Measurements from ENCODE around the gene WDR62. TPM values are rescaled to one million over a fixed set of nuclear protein-coding genes. Genes with fewer than 3 reads are reported as not detected.
"Not testable (repeated sequence)": the region's sequence is repeated elsewhere in the genome, so short reads cannot be mapped to it uniquely, and the experiment has no call there.

WDR62 gene
- total RNA-seq, 4 donors from 2014 or later: 2.4 to 5.8 TPM; not detected in 2

DNA sequence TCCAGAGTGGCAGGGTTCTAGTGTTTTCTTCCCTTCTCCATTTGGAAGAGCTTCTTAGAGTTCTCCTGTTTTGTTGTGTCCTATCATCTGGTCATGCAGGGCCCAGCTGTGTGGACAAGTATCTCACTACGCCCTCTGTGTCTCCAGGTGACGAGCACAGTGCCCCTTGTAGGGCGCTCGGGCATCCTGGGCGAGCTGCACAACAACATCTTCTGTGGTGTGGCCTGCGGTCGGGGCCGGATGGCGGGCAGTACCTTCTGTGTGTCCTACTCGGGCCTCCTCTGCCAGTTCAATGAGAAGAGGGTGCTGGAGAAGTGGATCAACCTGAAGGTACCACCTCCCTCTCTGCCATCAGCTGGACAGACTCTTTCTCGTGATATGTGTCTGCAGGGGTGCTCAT lies 13.0 kb downstream of the WDR62 start:
- H3K9me3 ChIP-seq: no peaks in the 10 kb centered on the region
- TF ChIP-seq, protein P1, sequence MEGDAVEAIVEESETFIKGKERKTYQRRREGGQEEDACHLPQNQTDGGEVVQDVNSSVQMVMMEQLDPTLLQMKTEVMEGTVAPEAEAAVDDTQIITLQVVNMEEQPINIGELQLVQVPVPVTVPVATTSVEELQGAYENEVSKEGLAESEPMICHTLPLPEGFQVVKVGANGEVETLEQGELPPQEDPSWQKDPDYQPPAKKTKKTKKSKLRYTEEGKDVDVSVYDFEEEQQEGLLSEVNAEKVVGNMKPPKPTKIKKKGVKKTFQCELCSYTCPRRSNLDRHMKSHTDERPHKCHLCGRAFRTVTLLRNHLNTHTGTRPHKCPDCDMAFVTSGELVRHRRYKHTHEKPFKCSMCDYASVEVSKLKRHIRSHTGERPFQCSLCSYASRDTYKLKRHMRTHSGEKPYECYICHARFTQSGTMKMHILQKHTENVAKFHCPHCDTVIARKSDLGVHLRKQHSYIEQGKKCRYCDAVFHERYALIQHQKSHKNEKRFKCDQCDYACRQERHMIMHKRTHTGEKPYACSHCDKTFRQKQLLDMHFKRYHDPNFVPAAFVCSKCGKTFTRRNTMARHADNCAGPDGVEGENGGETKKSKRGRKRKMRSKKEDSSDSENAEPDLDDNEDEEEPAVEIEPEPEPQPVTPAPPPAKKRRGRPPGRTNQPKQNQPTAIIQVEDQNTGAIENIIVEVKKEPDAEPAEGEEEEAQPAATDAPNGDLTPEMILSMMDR (IDR thresholded peaks at IDR 0.05): no peak
- no peak for TF ChIP-seq POLR2A (IDR thresholded peaks at IDR 0.05)
- intact Hi-C loops (cut with DNase I; ENCODE audit: low total_unique reads): no loop called here
- H3K4me1 ChIP-seq: no peaks in the 10 kb centered on the region
- no peak for DNase-seq
- H3K4me3 ChIP-seq: no peak overlapping the region
- H3K27me3 ChIP-seq: no peaks in the 10 kb centered on the region
- H3K27ac ChIP-seq: no peak overlapping the region
- no peaks in the 10 kb centered on the region for H3K36me3 ChIP-seq

DNA sequence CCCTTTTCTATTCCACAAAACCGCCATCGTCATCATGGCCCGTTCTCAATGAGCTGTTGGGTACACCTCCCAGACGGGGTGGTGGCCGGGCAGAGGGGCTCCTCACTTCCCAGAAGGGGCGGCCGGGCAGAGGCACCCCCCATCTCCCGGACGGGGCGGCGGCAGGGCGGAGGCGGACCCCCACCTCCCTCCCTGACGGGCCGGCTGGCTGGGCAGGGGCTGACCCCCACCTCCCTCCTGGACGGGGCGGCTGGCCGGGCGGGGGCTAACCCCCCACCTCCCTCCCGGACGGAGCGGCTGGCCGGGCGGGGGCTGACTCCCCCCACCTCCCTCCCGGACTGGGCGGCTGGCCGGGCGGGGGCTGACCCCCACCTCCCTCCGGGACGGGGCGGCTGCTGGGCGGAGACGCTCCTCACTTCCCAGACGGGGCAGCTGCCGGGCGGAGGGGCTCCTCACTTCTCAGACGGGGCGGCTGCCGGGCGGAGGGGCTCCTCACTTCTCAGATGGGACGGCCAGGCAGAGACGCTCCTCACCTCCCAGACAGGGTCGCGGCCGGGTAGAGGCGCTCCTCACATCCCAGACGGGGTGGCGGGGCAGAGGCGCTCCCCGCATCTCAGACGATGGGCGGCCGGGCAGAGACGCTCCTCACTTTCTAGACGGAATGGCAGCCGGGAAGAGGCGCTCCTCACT lies 14.3 kb downstream of the WDR62 start:
- H3K4me1 ChIP-seq; H3K9me3 ChIP-seq; intact Hi-C loops (cut with DNase I; ENCODE audit: low total_unique reads); H3K27ac ChIP-seq; H3K4me3 ChIP-seq; H3K36me3 ChIP-seq; H3K27me3 ChIP-seq; DNase-seq: not testable (repeated sequence)

GRCh38 chr19:36072081-36072480 lies 17.4 kb downstream of the WDR62 start:
- H3K27me3 ChIP-seq: no peaks in the 10 kb centered on the region
- DNase-seq: no peak
- no peak overlapping the region for H3K27ac ChIP-seq
- H3K36me3 ChIP-seq: no peaks in the 10 kb centered on the region
- no peak overlapping the region for H3K4me3 ChIP-seq
- intact Hi-C loops (cut with DNase I; ENCODE audit: low total_unique reads): no loop called here
- no peaks in the 10 kb centered on the region for H3K4me1 ChIP-seq
- TF ChIP-seq, protein P1 (IDR thresholded peaks at IDR 0.05): no peak
- no peak for TF ChIP-seq POLR2A (IDR thresholded peaks at IDR 0.05)
- H3K9me3 ChIP-seq: no peaks in the 10 kb centered on the region

- intact Hi-C loops (cut with DNase I; ENCODE audit: low total_unique reads): no loop called here
- Histone ChIP-seq H3K36me3 (no peaks in the 10 kb centered on the region), H3K27me3 (no peaks in the 10 kb centered on the region), H3K4me3 (no peak overlapping the region), H3K4me1 (no peaks in the 10 kb centered on the region), H3K27ac (no peak overlapping the region), H3K9me3 (no peaks in the 10 kb centered on the region)
- TF ChIP-seq POLR2A (IDR thresholded peaks at IDR 0.05): no peak
- TF ChIP-seq, protein P1 (IDR thresholded peaks at IDR 0.05): no peak
- DNase-seq: no peak
Measured at GRCh38 chr19:36073121-36073876, 18.6 kb downstream of the WDR62 start.

DNA sequence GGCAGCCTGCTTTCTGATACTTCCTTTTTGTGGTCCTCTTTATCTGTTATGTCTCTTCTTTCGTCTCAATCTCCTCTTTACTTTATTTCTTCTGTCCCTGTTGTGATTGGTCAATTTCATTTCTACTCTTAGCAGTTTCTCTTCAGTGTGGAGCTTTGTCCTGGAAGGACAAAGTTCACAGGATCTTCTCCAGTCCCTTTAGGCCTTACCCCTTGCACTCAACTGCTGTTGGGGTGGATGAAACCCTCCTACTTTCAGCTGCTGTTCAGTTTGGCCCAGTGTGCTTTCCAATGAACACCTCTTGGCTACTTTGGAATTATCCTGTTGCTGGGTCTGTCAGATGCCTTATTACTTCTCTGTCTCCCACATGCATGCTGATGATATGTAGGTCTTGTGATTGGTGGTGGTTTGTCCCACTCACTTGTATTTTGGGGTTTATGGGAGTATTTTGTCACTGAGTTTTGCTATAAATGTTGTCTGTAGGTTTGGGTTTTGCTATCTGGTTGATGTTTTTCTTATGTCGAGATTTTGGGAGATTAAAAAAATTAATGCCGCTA lies 24.8 kb downstream of the WDR62 start:
- intact Hi-C loops (cut with DNase I; ENCODE audit: low total_unique reads): no loop called here
- TF ChIP-seq, protein P1 (IDR thresholded peaks at IDR 0.05): no peak
- TF ChIP-seq POLR2A (IDR thresholded peaks at IDR 0.05): no peak
- Histone ChIP-seq H3K4me1 (no peaks in the 10 kb centered on the region), H3K27me3 (no peaks in the 10 kb centered on the region), H3K27ac (no peak overlapping the region), H3K4me3 (no peak overlapping the region), H3K36me3 (no peaks in the 10 kb centered on the region), H3K9me3 (no peaks in the 10 kb centered on the region)
- DNase-seq: no peak
